HepG2 (cell line): Measurements from ENCODE around the gene FETUB. TPM values are rescaled to one million over a fixed set of nuclear protein-coding genes. Genes with fewer than 3 reads are reported as not detected.

Experiments
- AHDC1 ChIP-seq: sonication (generic); formaldehyde crosslinking; IDR thresholded peaks from 2 replicates; pipeline ENCODE4 v1.5.1; 2020; ENCODE audit warnings: mild to moderate bottlenecking, missing genetic modification reagents, borderline replicate concordance
- CENPX ChIP-seq: sonication (generic); formaldehyde crosslinking; IDR thresholded peaks from 2 replicates; pipeline ENCODE4 v1.9.0; 2021; ENCODE audit warnings: mild to moderate bottlenecking, missing genetic modification reagents, moderate library complexity
- HDAC1 ChIP-seq: sonication (generic); formaldehyde crosslinking; IDR thresholded peaks from 2 replicates; pipeline ENCODE4 v1.5.1; 2020; ENCODE audit warnings: mild to moderate bottlenecking, missing genetic modification reagents
- MIXL1 ChIP-seq: IDR thresholded peaks from 2 replicates; pipeline ENCODE4 v1.6.1; 2016
- PHB2 ChIP-seq: fragments of 450-650 bp; IDR thresholded peaks from 2 replicates; pipeline ENCODE4 v1.6.1; 2018; ENCODE audit not compliant: partially characterized antibody
- POLR2A ChIP-seq, 2 experiments: IDR thresholded peaks; 2 replicates each; pipeline ENCODE4 v1.6.1; 2011; ENCODE audit warnings: low read depth in 2 of 2, low read length in 2 of 2, mild to moderate bottlenecking in 1 of 2, moderate library complexity in 1 of 2; ENCODE audit not compliant: insufficient read depth in 1 of 2
- SALL1 ChIP-seq: sonication (generic); formaldehyde crosslinking; IDR thresholded peaks from 2 replicates; pipeline ENCODE4 v1.8.0; 2022; ENCODE audit warnings: mild to moderate bottlenecking, missing genetic modification reagents
- SSRP1 ChIP-seq: IDR thresholded peaks from 2 replicates; pipeline ENCODE4 v1.6.1; 2016; ENCODE audit warnings: control low read depth
- TBX2 ChIP-seq: sonication (generic); formaldehyde crosslinking; IDR thresholded peaks from 2 replicates; pipeline ENCODE4 v1.5.0; 2020; ENCODE audit warnings: missing genetic modification reagents, mild to moderate bottlenecking, borderline replicate concordance
- TERF1 ChIP-seq: sonication (generic); formaldehyde crosslinking; IDR thresholded peaks from 2 replicates; pipeline ENCODE4 v1.8.0; 2022; ENCODE audit warnings: mild to moderate bottlenecking, missing genetic modification reagents, moderate library complexity
- ZFP36L1 ChIP-seq: sonication (generic); formaldehyde crosslinking; IDR thresholded peaks from 2 replicates; pipeline ENCODE4 v1.8.0; 2022; ENCODE audit warnings: mild to moderate bottlenecking, missing genetic modification reagents, moderate library complexity
- ZNF225 ChIP-seq: sonication (generic); formaldehyde crosslinking; IDR thresholded peaks from 2 replicates; pipeline ENCODE4 v1.4.0; 2020; ENCODE audit warnings: mild to moderate bottlenecking, missing genetic modification reagents
- ZNF263 ChIP-seq: sonication (generic); formaldehyde crosslinking; IDR thresholded peaks from 2 replicates; pipeline ENCODE4 v1.4.0; 2020; ENCODE audit warnings: missing genetic modification reagents
- ZNF343 ChIP-seq: sonication (generic); formaldehyde crosslinking; IDR thresholded peaks from 2 replicates; pipeline ENCODE4 v1.4.0; 2020; ENCODE audit warnings: mild to moderate bottlenecking, missing genetic modification reagents
- ZNF354B ChIP-seq: sonication (generic); formaldehyde crosslinking; IDR thresholded peaks from 2 replicates; pipeline ENCODE4 v1.8.0; 2022; ENCODE audit warnings: mild to moderate bottlenecking, missing genetic modification reagents
- ZNF619 ChIP-seq: sonication (generic); formaldehyde crosslinking; IDR thresholded peaks from 2 replicates; pipeline ENCODE4 v1.4.0; 2020; ENCODE audit warnings: mild to moderate bottlenecking, missing genetic modification reagents
- ZNF780A ChIP-seq: sonication (generic); formaldehyde crosslinking; IDR thresholded peaks from 2 replicates; pipeline ENCODE4 v1.8.0; 2022; ENCODE audit warnings: mild to moderate bottlenecking, missing genetic modification reagents, moderate library complexity
- ZNF790 ChIP-seq: sonication (generic); formaldehyde crosslinking; IDR thresholded peaks from 2 replicates; pipeline ENCODE4 v1.8.0; 2022; ENCODE audit warnings: missing genetic modification reagents, mild to moderate bottlenecking, borderline replicate concordance
- ZNF841 ChIP-seq: sonication (generic); formaldehyde crosslinking; IDR thresholded peaks from 2 replicates; pipeline ENCODE4 v1.8.1; 2023; ENCODE audit warnings: missing genetic modification reagents, borderline replicate concordance
- ZZZ3 ChIP-seq: sonication (generic); formaldehyde crosslinking; IDR thresholded peaks from 2 replicates; pipeline ENCODE4 v1.4.0; 2020; ENCODE audit warnings: missing genetic modification reagents, mild to moderate bottlenecking, borderline replicate concordance
- polyA plus RNA-seq, 8 experiments: library from polyadenylated mRNA; depleted of rRNA in 3 of 8; stranded (reverse) in 7 of 8; unstranded in 1 of 8; fragments of >200 nt; fragmentation: Illumina TruSeq in 4 of 8; extraction: Trizol in 4 of 8; gene quantifications; 2 replicates each; pipeline versions ENCODE4 v1.2.1 to v1.2.3, GENCODE V29; 2011 to 2016; ENCODE audit warnings: low read depth in 4 of 8, missing spikeins in 1 of 8, mixed read lengths in 1 of 8; ENCODE audit not compliant: insufficient read depth in 1 of 8
- total RNA-seq, 5 experiments: library from RNA; depleted of rRNA; stranded (reverse); fragments of >200 nt; fragmentation: Illumina TruSeq; extraction: Trizol; gene quantifications; 2 replicates each; pipeline ENCODE4 v1.2.3, GENCODE V29; 2016; ENCODE audit warnings: low read depth in 1 of 5
- TF ChIP-seq, protein P1 (sequence below): sonication (generic); formaldehyde crosslinking; IDR thresholded peaks from 2 replicates; pipeline ENCODE4 v1.8.1; 2023; ENCODE audit warnings: mild to moderate bottlenecking, missing genetic modification reagents
- TF ChIP-seq, protein P2 (sequence below): sonication (generic); formaldehyde crosslinking; IDR thresholded peaks from 2 replicates; pipeline ENCODE4 v1.4.0; 2020; ENCODE audit warnings: missing genetic modification reagents

FETUB gene
- total and polyA plus RNA-seq, 2 of the 13 experiments (the other 11 are each of a cell fraction or from before 2014, with no cell fraction given): 2.1 to 4.4 TPM

GRCh38 chr3:186618318-186618938, 21.8 kb upstream of the FETUB start (continued):
- TF ChIP-seq SSRP1: peak; percentile 99
- TF ChIP-seq CENPX (CRISPR knock-in tag): no peak
- TF ChIP-seq MIXL1: no peak
- TF ChIP-seq POLR2A (IDR thresholded peaks at IDR 0.05; ENCODE audit: insufficient read depth in 1 of 2, low read depth in 2 of 2, low read length in 2 of 2): peak; percentile 40 to 87; a peak in 3 of 4 replicates
- TF ChIP-seq ZNF780A: 0 out of 2 replicates have a peak, but pooled peaks have one; percentile 41
- TF ChIP-seq ZNF225: no peak
- 0 out of 2 replicates have a peak, but pooled peaks have one; percentile 28 for TF ChIP-seq AHDC1 (CRISPR knock-in tag)
- no peak for TF ChIP-seq HDAC1 (CRISPR knock-in tag)
- TF ChIP-seq, protein P1, sequence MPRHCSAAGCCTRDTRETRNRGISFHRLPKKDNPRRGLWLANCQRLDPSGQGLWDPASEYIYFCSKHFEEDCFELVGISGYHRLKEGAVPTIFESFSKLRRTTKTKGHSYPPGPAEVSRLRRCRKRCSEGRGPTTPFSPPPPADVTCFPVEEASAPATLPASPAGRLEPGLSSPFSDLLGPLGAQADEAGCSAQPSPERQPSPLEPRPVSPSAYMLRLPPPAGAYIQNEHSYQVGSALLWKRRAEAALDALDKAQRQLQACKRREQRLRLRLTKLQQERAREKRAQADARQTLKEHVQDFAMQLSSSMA (CRISPR knock-in tag): no peak
- no peak for TF ChIP-seq ZNF343 (CRISPR knock-in tag)
- peak; percentile 78 for TF ChIP-seq ZNF263 (CRISPR knock-in tag)
- TF ChIP-seq ZNF354B: no peak
- peak; percentile 85 for TF ChIP-seq ZNF619 (CRISPR knock-in tag)
- no peak; the same call in 1 of the 2 replicates for TF ChIP-seq TBX2
- peak; percentile 87; the same call in 1 of the 2 replicates for TF ChIP-seq ZNF790 (CRISPR knock-in tag)
- peak; percentile 77 for TF ChIP-seq ZNF841 (CRISPR knock-in tag)
- TF ChIP-seq TERF1 (CRISPR knock-in tag): no peak
- no peak for TF ChIP-seq PHB2
- no peak for TF ChIP-seq ZZZ3 (CRISPR knock-in tag)
- TF ChIP-seq, protein P2, sequence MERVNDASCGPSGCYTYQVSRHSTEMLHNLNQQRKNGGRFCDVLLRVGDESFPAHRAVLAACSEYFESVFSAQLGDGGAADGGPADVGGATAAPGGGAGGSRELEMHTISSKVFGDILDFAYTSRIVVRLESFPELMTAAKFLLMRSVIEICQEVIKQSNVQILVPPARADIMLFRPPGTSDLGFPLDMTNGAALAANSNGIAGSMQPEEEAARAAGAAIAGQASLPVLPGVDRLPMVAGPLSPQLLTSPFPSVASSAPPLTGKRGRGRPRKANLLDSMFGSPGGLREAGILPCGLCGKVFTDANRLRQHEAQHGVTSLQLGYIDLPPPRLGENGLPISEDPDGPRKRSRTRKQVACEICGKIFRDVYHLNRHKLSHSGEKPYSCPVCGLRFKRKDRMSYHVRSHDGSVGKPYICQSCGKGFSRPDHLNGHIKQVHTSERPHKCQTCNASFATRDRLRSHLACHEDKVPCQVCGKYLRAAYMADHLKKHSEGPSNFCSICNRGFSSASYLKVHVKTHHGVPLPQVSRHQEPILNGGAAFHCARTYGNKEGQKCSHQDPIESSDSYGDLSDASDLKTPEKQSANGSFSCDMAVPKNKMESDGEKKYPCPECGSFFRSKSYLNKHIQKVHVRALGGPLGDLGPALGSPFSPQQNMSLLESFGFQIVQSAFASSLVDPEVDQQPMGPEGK (CRISPR knock-in tag): 0 out of 2 replicates have a peak, but pooled peaks have one; percentile 1
- TF ChIP-seq SALL1 (CRISPR knock-in tag): peak; percentile 18; the same call in 1 of the 2 replicates
- TF ChIP-seq ZFP36L1 (CRISPR knock-in tag): peak; percentile 64; the same call in 1 of the 2 replicates
